Calu3 (cell line): ENCODE measurements around the gene SIGLEC9. TPM values are rescaled to one million over a fixed set of nuclear protein-coding genes. Genes with fewer than 3 reads are reported as not detected.

Experiments used
- BruUV-seq: library from RNA; stranded (reverse); fragments of 400-500 nt; replicated peaks from 2 replicates; lab custom pipeline; 2021; lab: Mats Ljungman, UMichigan
- CTCF ChIA-PET: fragments of 300-600 bp; sonication (Branson Sonifier 250); formaldehyde crosslinking; loops from one replicate; lab custom pipeline; 2022; ENCODE audit warnings: antibody characterized with exemption; lab: Charles Lee
- DNase-seq: peaks from one replicate; pipeline ENCODE4 v3.0.0; 2022
- H3K27ac Mint-ChIP-seq: one replicate; pipeline ENCODE4 v1.8.0; 2022; ENCODE audit warnings: mixed read lengths; ENCODE audit not compliant: unreplicated experiment
- H3K27me3 Mint-ChIP-seq: one replicate; pipeline ENCODE4 v1.8.0; 2022; ENCODE audit warnings: mixed read lengths; ENCODE audit not compliant: unreplicated experiment
- H3K36me3 Mint-ChIP-seq: one replicate; pipeline ENCODE4 v1.8.0; 2022; ENCODE audit warnings: mild to moderate bottlenecking, moderate library complexity, mixed read lengths; ENCODE audit not compliant: insufficient read depth, unreplicated experiment
- H3K4me1 Mint-ChIP-seq: one replicate; pipeline ENCODE4 v1.8.0; 2022; ENCODE audit warnings: mild to moderate bottlenecking, low read depth, mixed read lengths; ENCODE audit not compliant: unreplicated experiment
- H3K4me3 Mint-ChIP-seq: one replicate; pipeline ENCODE4 v1.8.0; 2022; ENCODE audit warnings: mild to moderate bottlenecking, low read depth, moderate library complexity, mixed read lengths; ENCODE audit not compliant: unreplicated experiment
- H3K9me3 Mint-ChIP-seq: one replicate; pipeline ENCODE4 v1.8.0; 2022; ENCODE audit warnings: low read depth, mixed read lengths; ENCODE audit not compliant: unreplicated experiment
- CTCF ChIP-seq: fragments of 200-600 bp; IDR thresholded peaks from one replicate; pipeline ENCODE4 v1.8.0; 2022; ENCODE audit warnings: antibody characterized with exemption; ENCODE audit not compliant: unreplicated experiment
- intact Hi-C: fragments of 100-400 bp; cut with micrococcal nuclease; formaldehyde crosslinking; loops from one replicate; pipeline ENCODE4 v1.10.0; 2022; ENCODE audit not compliant: unreplicated experiment
- total RNA-seq: library from RNA; stranded (reverse); gene quantifications from 2 replicates; pipeline ENCODE4 v1.2.3, GENCODE V29; 2022

The SIGLEC9 gene
- total RNA-seq, 1 experiment from 2014 or later = not detected

GRCh38 chr19:51107406-51108065 lies 17.2 kb upstream of the SIGLEC9 start:
- TSS peak; percentile 67 for BruUV-seq
- Mint-ChIP-seq H3K27ac (peak overlapping the region; percentile 87), H3K4me1 (peaks cover 16% of the 10 kb centered on the region), H3K27me3 (no peaks in the 10 kb centered on the region), H3K9me3 (no peaks in the 10 kb centered on the region), H3K4me3 (peak overlapping the region; percentile 88), H3K36me3 (peaks cover 35% of the 10 kb centered on the region)
- TF ChIP-seq CTCF = no peak
- CTCF ChIA-PET = no interaction called here
- DNase-seq = no peak
- intact Hi-C loops = no loop called here

- intact Hi-C loops = no loop called here
- H3K27ac Mint-ChIP-seq = peak within 1 kb of the TSS; percentile 87
- CTCF ChIA-PET = no interaction called here
- BruUV-seq = no TSS peak
- peak; percentile 99 for DNase-seq
- H3K4me1 Mint-ChIP-seq = peaks cover 10% of the 10 kb centered on the region
- TF ChIP-seq CTCF = no peak
- H3K9me3 Mint-ChIP-seq = no peaks in the 10 kb centered on the region
- H3K36me3 Mint-ChIP-seq = peaks cover 28% of the 10 kb centered on the region
- peak within 1 kb of the TSS; percentile 88 for H3K4me3 Mint-ChIP-seq
- H3K27me3 Mint-ChIP-seq = no peaks in the 10 kb centered on the region
These were observed 16.5 kb upstream of the SIGLEC9 start, which contains the start of gene CTU1 for GRCh38 chr19:51108066-51108804. CTU1 (minus strand) TSS chr19:51108409; CDS start chr19:51104569, 3,840 bp downstream.

GRCh38 chr19:51108805-51109146 lies 15.9 kb upstream of the SIGLEC9 start:
- DNase-seq = no peak
- CTCF ChIA-PET = no interaction called here
- H3K27me3 Mint-ChIP-seq = no peaks in the 10 kb centered on the region
- no peaks in the 10 kb centered on the region for H3K9me3 Mint-ChIP-seq
- peaks cover 22% of the 10 kb centered on the region for H3K36me3 Mint-ChIP-seq
- H3K4me1 Mint-ChIP-seq = peaks cover 10% of the 10 kb centered on the region
- H3K4me3 Mint-ChIP-seq = peak overlapping the region; percentile 88
- intact Hi-C loops = no loop called here
- H3K27ac Mint-ChIP-seq = peak overlapping the region; percentile 87
- no TSS peak for BruUV-seq
- no peak for TF ChIP-seq CTCF

GRCh38 chr19:51110666-51110971 lies 14.1 kb upstream of the SIGLEC9 start:
- intact Hi-C loops = no loop called here
- Mint-ChIP-seq H3K27me3 (no peaks in the 10 kb centered on the region), H3K9me3 (no peaks in the 10 kb centered on the region), H3K4me3 (no peak overlapping the region), H3K4me1 (peaks cover 10% of the 10 kb centered on the region), H3K36me3 (peaks cover 20% of the 10 kb centered on the region), H3K27ac (no peak overlapping the region)
- TF ChIP-seq CTCF = no peak
- no peak for DNase-seq
- BruUV-seq = no TSS peak
- CTCF ChIA-PET = interaction anchor here (0.7 to 1.4 kb wide), 4 partner anchors 89 to 413 kb away, joined by 3 read pairs; no protein-coding TSS in a partner anchor
